ENCODE measurements around the gene NRSN1. TPM values are rescaled to one million over a fixed set of nuclear protein-coding genes. Genes with fewer than 3 reads are reported as not detected.

NRSN1 gene, protein sequence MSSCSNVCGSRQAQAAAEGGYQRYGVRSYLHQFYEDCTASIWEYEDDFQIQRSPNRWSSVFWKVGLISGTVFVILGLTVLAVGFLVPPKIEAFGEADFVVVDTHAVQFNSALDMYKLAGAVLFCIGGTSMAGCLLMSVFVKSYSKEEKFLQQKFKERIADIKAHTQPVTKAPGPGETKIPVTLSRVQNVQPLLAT
- total RNA-seq (2022; extraction: Qiagen RNA extraction; ENCODE audit: low read depth): not detected in 5 replicates

DNA sequence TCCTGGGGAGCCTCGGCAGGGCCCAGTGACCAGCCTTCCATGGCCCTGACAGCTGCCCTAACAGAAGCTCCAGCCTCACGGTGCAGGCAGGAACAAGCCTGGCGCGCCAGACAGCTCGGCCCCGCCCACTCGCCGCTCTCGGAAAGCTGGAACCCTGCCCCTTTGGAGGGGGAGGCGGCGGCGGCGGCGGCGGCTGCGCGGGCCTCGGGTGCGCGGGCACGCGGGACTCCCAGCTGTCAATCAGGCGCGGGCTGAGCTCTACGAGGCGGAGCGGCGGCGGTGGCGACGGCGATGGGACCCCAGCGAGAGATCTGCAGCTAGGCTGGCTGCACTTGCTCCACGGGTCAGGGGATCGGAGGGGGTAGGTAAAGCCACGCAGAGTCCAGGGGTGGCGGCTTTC, at the start of gene NRSN1:
Gene NRSN1, plus strand, starts transcription at position 236 of the 400 bp plus-strand sequence. CDS start 8,113 bp downstream, outside the sequence.

Other genes starting within 250 kb of the NRSN1 start
- 3.3 to 4.1 TPM (median 3.8 TPM) in 5 replicates for gene DCDC2, start 231.8 kb downstream of the NRSN1 start, total RNA-seq (2022; extraction: Qiagen RNA extraction; ENCODE audit: low read depth)

All from A549 treated with DMSO at 1 μM for 4 hours (cell line).